K562 (cell line): Measurements from ENCODE around the gene MEX3D. TPM values are rescaled to one million over a fixed set of nuclear protein-coding genes. Genes with fewer than 3 reads are reported as not detected.

Source experiments
- ARID1B ChIP-seq: fragments of 450-650 bp; IDR thresholded peaks from 2 replicates; pipeline ENCODE4 v1.6.1; 2016; ENCODE audit warnings: antibody characterized with exemption, mild to moderate bottlenecking, inconsistent platforms
- CAMTA2 ChIP-seq: fragments of 250-450 bp; sonication (Bioruptor Pico); conservative IDR thresholded peaks from 2 replicates; pipeline ENCODE4 v1.5.1; 2022
- DACH1 ChIP-seq: fragments of 450-650 bp; IDR thresholded peaks from 2 replicates; pipeline ENCODE4 v1.6.1; 2018; ENCODE audit not compliant: partially characterized antibody
- ELF1 ChIP-seq: fragments of 200-800 bp; sonication (Bioruptor generic); IDR thresholded peaks from 2 replicates; pipeline ENCODE4 v1.6.1; 2016; ENCODE audit warnings: missing genetic modification characterization, missing compliant biosample characterization
- FOSL1 ChIP-seq: fragments of 200-800 bp; sonication (Bioruptor generic); conservative IDR thresholded peaks from 2 replicates; pipeline ENCODE4 v1.6.1; 2016; ENCODE audit warnings: missing genetic modification characterization, missing compliant biosample characterization
- GABPA ChIP-seq: fragments of 200-800 bp; sonication (Bioruptor generic); conservative IDR thresholded peaks from 2 replicates; pipeline ENCODE4 v1.6.1; 2016; ENCODE audit warnings: low read depth, missing genetic modification characterization, missing compliant biosample characterization
- GTF2E2 ChIP-seq: fragments of 200-800 bp; sonication (Bioruptor generic); IDR thresholded peaks from 2 replicates; pipeline ENCODE4 v1.6.1; 2016; ENCODE audit warnings: missing genetic modification characterization, missing compliant biosample characterization
- HDAC1 ChIP-seq, 2 experiments: fragments of 450-650 bp; IDR thresholded peaks; 2 replicates each; pipeline ENCODE4 v1.6.1; 2016 to 2017; ENCODE audit warnings: inconsistent platforms in 1 of 2, mild to moderate bottlenecking in 1 of 2, moderate library complexity in 1 of 2
- HLTF ChIP-seq: fragments of 450-650 bp; IDR thresholded peaks from 2 replicates; pipeline ENCODE4 v1.6.1; 2016
- ILF3 ChIP-seq: fragments of 450-650 bp; IDR thresholded peaks from 2 replicates; pipeline ENCODE4 v1.6.1; 2018; ENCODE audit warnings: antibody characterized with exemption, mild to moderate bottlenecking, moderate library complexity, borderline replicate concordance
- NCOR1 ChIP-seq: fragments of 450-650 bp; IDR thresholded peaks from 2 replicates; pipeline ENCODE4 v1.6.1; 2016; ENCODE audit warnings: mild to moderate bottlenecking, moderate library complexity
- NFXL1 ChIP-seq: fragments of 450-650 bp; formaldehyde crosslinking; IDR thresholded peaks from 2 replicates; pipeline ENCODE4 v1.4.0; 2021; ENCODE audit warnings: mild to moderate bottlenecking
- NUFIP1 ChIP-seq: fragments of 450-650 bp; IDR thresholded peaks from 2 replicates; pipeline ENCODE4 v1.6.1; 2018; ENCODE audit not compliant: partially characterized antibody
- POLR3A ChIP-seq: IDR thresholded peaks from 2 replicates; pipeline ENCODE4 v1.6.1; 2011; ENCODE audit warnings: borderline replicate concordance, mild to moderate bottlenecking, moderate library complexity; ENCODE audit not compliant: insufficient read length, insufficient read depth; ENCODE audit errors: extremely low read depth
- POU5F1 ChIP-seq: fragments of 150-350 bp; IDR thresholded peaks from 2 replicates; pipeline ENCODE4 v1.6.1; 2014; ENCODE audit warnings: borderline replicate concordance, low read length, low read depth, mild to moderate bottlenecking; ENCODE audit not compliant: partially characterized antibody
- PRMT5 ChIP-seq: sonication (generic); formaldehyde crosslinking; IDR thresholded peaks from 2 replicates; pipeline ENCODE4 v1.5.0; 2020; ENCODE audit warnings: missing genetic modification reagents
- SREBF2 ChIP-seq: sonication (generic); formaldehyde crosslinking; IDR thresholded peaks from 2 replicates; pipeline ENCODE4 v1.4.0; 2020; ENCODE audit warnings: mild to moderate bottlenecking, missing genetic modification reagents
- TCFL5 ChIP-seq: fragments of 250-450 bp; sonication (Bioruptor Pico); conservative IDR thresholded peaks from 2 replicates; pipeline ENCODE4 v1.6.1; 2021; ENCODE audit warnings: mild to moderate bottlenecking, moderate library complexity, matching md5 sums
- TEAD2 ChIP-seq: fragments of 450-650 bp; IDR thresholded peaks from 2 replicates; pipeline ENCODE4 v1.6.1; 2016; ENCODE audit warnings: missing genetic modification characterization, control low read depth, missing compliant biosample characterization
- ZNF212 ChIP-seq: fragments of 450-650 bp; formaldehyde crosslinking; IDR thresholded peaks from 2 replicates; pipeline ENCODE4 v1.4.0; 2020; ENCODE audit warnings: mild to moderate bottlenecking
- ZNF444 ChIP-seq: fragments of 250-450 bp; sonication (Bioruptor Pico); IDR thresholded peaks from 2 replicates; pipeline ENCODE4 v1.4.0; 2020; ENCODE audit warnings: mild to moderate bottlenecking, moderate library complexity
- ZNF785 ChIP-seq: fragments of 250-450 bp; sonication (Bioruptor Pico); IDR thresholded peaks from 2 replicates; pipeline ENCODE4 v1.4.0; 2020; ENCODE audit warnings: mild to moderate bottlenecking
- polyA plus RNA-seq, 8 experiments: library from polyadenylated mRNA; depleted of rRNA in 4 of 8; stranded (reverse) in 5 of 8; unstranded in 3 of 8; fragments of >200 nt; fragmentation: Nextera tagmentation in 2 of 8; fragmentation: Illumina TruSeq in 1 of 8; extraction: Ambion mirVana in 2 of 8; extraction: Trizol in 1 of 8; gene quantifications; 2 replicates each; pipeline versions ENCODE4 v1.2.1 to v1.2.3, GENCODE V29; 2011 to 2014; ENCODE audit warnings: inconsistent platforms in 1 of 8, missing spikeins in 1 of 8
- total RNA-seq, 7 experiments: library from RNA; depleted of rRNA in 6 of 7; stranded (reverse); fragments of >200 nt in 6 of 7; fragmentation: Illumina TruSeq in 2 of 7; extraction: Trizol in 2 of 7; gene quantifications; 2 replicates each; pipeline versions ENCODE4 v1.2.1 to v1.2.3, GENCODE V29; 2011 to 2021; ENCODE audit warnings: low replicate concordance in 1 of 7
- TF ChIP-seq, protein P1 (sequence below), 2 experiments: fragments of 450-650 bp in 1 of 2; sonication (generic) in 1 of 2; formaldehyde crosslinking; conservative IDR thresholded peaks; 2 replicates each; pipeline versions ENCODE4 v1.4.0 to v1.8.1; 2020 to 2022; ENCODE audit warnings: mild to moderate bottlenecking in 1 of 2, missing genetic modification reagents in 1 of 2
- TF ChIP-seq, protein P2 (sequence below): sonication (generic); formaldehyde crosslinking; IDR thresholded peaks from 2 replicates; pipeline ENCODE4 v1.9.0; 2022; ENCODE audit warnings: mild to moderate bottlenecking, missing genetic modification reagents
- TF ChIP-seq, protein P3 (sequence below): fragments of 450-650 bp; formaldehyde crosslinking; conservative IDR thresholded peaks from 2 replicates; pipeline ENCODE4 v1.4.0; 2022; ENCODE audit warnings: mild to moderate bottlenecking, missing genetic modification characterization
- TF ChIP-seq, protein P4 (sequence below): fragments of 200-400 bp; formaldehyde crosslinking; IDR thresholded peaks from 2 replicates; pipeline ENCODE4 v1.6.1; 2017; ENCODE audit warnings: mild to moderate bottlenecking, low read depth, low read length, moderate library complexity

MEX3D gene
- total and polyA plus RNA-seq, 9 of the 15 experiments (the other 6 are each of a cell fraction or from before 2014, with no cell fraction given) = 1.7 to 39.3 (median 5.7) TPM

DNA sequence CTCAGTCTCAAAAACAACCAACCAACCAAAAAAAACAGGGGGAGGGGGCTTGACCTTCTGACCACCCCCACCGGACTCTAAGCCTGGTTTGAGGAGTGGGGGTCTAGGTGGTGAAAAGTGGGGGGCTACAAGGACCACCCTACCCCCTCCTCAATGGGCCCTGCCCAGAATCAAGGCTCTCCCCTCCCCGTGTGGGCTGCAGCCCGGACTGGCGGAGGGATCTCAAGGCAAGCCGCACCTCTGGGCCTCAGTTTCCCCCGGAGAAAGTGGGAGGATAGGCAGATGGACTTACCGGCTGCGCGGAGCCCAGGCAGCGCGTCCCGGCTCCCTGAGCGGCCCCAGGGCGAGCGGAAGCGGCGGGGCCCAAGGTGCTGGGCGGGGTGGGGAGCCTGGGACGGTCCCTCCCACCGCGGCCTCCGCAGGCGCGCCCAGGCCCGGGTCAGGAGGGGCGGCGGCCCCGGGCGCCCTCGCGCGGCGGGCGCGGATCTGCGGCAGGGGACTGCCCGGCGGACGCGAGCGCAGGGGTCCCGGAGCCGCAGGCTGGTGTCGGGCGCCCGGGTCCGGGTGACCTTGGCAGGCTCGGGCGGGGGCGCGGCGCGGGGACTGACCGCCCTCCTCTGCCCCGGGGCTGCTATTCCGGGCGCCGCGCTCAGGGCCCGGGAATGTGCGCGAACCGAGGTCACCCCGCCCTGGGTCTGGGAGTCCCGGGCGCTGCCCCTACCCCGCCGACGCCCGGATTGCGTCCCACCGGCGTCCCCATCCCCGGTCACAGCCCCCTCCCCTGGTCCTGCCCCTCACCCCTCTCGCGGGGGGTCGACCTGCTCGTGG is 55.2 kb downstream of the MEX3D start, which contains the start of gene ADAMTSL5 (continued):
- TF ChIP-seq GABPA = peak; percentile 87
- TF ChIP-seq ELF1 (tag) = peak; percentile 63
- peak; percentile 84; the same call in 1 of the 2 replicates for TF ChIP-seq HLTF
- peak; percentile 42 for TF ChIP-seq ARID1B
- TF ChIP-seq TCFL5 (CRISPR knock-in tag) = no peak
- TF ChIP-seq, protein P1, sequence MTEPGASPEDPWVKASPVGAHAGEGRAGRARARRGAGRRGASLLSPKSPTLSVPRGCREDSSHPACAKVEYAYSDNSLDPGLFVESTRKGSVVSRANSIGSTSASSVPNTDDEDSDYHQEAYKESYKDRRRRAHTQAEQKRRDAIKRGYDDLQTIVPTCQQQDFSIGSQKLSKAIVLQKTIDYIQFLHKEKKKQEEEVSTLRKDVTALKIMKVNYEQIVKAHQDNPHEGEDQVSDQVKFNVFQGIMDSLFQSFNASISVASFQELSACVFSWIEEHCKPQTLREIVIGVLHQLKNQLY (CRISPR knock-in tag; conservative IDR thresholded peaks at IDR 0.05) = 0 out of 4 replicates have a peak, but pooled peaks of 1 of the 2 experiments have one; percentile 47
- no peak for TF ChIP-seq ZNF212 (CRISPR knock-in tag)
- TF ChIP-seq POLR3A = no peak
- TF ChIP-seq HDAC1 (IDR thresholded peaks at IDR 0.05) = peak in 1 of 2 experiments; percentile 76; a peak in 2 of 4 replicates
- no peak for TF ChIP-seq POU5F1
- no peak for TF ChIP-seq FOSL1 (tag)
- TF ChIP-seq ILF3 = no peak
- no peak for TF ChIP-seq ZNF444 (CRISPR knock-in tag)
- no peak for TF ChIP-seq NFXL1 (CRISPR knock-in tag)
- no peak for TF ChIP-seq GTF2E2 (tag)
- TF ChIP-seq, protein P2, sequence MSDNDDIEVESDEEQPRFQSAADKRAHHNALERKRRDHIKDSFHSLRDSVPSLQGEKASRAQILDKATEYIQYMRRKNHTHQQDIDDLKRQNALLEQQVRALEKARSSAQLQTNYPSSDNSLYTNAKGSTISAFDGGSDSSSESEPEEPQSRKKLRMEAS (CRISPR knock-in tag) = peak; percentile 55
- TF ChIP-seq, protein P3, sequence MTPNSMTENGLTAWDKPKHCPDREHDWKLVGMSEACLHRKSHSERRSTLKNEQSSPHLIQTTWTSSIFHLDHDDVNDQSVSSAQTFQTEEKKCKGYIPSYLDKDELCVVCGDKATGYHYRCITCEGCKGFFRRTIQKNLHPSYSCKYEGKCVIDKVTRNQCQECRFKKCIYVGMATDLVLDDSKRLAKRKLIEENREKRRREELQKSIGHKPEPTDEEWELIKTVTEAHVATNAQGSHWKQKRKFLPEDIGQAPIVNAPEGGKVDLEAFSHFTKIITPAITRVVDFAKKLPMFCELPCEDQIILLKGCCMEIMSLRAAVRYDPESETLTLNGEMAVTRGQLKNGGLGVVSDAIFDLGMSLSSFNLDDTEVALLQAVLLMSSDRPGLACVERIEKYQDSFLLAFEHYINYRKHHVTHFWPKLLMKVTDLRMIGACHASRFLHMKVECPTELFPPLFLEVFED (CRISPR knock-in tag) = no peak
- no peak for TF ChIP-seq NUFIP1
- no peak for TF ChIP-seq ZNF785
- TF ChIP-seq, protein P4, sequence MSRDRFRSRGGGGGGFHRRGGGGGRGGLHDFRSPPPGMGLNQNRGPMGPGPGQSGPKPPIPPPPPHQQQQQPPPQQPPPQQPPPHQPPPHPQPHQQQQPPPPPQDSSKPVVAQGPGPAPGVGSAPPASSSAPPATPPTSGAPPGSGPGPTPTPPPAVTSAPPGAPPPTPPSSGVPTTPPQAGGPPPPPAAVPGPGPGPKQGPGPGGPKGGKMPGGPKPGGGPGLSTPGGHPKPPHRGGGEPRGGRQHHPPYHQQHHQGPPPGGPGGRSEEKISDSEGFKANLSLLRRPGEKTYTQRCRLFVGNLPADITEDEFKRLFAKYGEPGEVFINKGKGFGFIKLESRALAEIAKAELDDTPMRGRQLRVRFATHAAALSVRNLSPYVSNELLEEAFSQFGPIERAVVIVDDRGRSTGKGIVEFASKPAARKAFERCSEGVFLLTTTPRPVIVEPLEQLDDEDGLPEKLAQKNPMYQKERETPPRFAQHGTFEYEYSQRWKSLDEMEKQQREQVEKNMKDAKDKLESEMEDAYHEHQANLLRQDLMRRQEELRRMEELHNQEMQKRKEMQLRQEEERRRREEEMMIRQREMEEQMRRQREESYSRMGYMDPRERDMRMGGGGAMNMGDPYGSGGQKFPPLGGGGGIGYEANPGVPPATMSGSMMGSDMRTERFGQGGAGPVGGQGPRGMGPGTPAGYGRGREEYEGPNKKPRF = no peak
- TF ChIP-seq DACH1 = no peak
- TF ChIP-seq PRMT5 (CRISPR knock-in tag) = no peak
- TF ChIP-seq NCOR1 = no peak
- TF ChIP-seq TEAD2 = no peak
- no peak for TF ChIP-seq CAMTA2
- no peak for TF ChIP-seq SREBF2 (CRISPR knock-in tag)
